ENCODE data around the gene PLB1.

DNA sequence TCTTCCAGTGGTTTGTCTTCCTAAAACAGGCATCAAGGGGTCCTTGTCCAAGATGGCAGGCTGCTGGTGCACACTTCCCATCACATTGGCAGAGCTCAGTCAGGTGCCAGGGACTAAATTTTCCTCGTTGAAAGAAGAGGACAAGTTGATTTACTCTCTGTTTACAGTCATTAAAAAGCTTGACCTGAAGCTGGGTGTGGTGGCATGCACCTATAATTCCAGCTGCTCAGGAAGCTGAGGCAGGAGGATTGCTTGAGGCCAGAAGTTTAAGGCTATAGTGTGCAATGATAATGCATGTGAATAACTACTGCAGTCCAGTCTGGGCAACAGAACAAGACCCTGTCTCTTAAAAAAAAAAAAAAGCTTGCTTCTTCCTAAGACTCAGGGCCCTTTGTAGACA, 3.6 kb upstream of the PLB1 start:
- TF ChIP-seq SPI1 (IDR thresholded peaks at IDR 0.05; ENCODE audit: low read depth, low read length) (no peak), POLR2A (IDR thresholded peaks at IDR 0.05; ENCODE audit: low read depth, low read length) (no peak), POLR2AphosphoS5 (IDR thresholded peaks at IDR 0.05; ENCODE audit: low read depth, low read length) (no peak), TAF1 (IDR thresholded peaks at IDR 0.05; ENCODE audit: low read depth, low read length) (no peak)

All from GM12891 (cell line).